ENCODE measurements around the gene SEMA4D.

GRCh38 chr9:89505048-89505447 is 7.1 kb upstream of the SEMA4D start:
- TF ChIP-seq CTCF (IDR thresholded peaks at IDR 0.05) (no peak), POLR2A (IDR thresholded peaks at IDR 0.05) (no peak)

Measured in prostate gland (tissue), 2 donors.